ENCODE measurements around the gene FGF18.
"Not testable (repeated sequence)": the region's sequence is repeated elsewhere in the genome, so short reads cannot be mapped to it uniquely, and the experiment has no call there.

Gene FGF18, protein sequence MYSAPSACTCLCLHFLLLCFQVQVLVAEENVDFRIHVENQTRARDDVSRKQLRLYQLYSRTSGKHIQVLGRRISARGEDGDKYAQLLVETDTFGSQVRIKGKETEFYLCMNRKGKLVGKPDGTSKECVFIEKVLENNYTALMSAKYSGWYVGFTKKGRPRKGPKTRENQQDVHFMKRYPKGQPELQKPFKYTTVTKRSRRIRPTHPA

DNA sequence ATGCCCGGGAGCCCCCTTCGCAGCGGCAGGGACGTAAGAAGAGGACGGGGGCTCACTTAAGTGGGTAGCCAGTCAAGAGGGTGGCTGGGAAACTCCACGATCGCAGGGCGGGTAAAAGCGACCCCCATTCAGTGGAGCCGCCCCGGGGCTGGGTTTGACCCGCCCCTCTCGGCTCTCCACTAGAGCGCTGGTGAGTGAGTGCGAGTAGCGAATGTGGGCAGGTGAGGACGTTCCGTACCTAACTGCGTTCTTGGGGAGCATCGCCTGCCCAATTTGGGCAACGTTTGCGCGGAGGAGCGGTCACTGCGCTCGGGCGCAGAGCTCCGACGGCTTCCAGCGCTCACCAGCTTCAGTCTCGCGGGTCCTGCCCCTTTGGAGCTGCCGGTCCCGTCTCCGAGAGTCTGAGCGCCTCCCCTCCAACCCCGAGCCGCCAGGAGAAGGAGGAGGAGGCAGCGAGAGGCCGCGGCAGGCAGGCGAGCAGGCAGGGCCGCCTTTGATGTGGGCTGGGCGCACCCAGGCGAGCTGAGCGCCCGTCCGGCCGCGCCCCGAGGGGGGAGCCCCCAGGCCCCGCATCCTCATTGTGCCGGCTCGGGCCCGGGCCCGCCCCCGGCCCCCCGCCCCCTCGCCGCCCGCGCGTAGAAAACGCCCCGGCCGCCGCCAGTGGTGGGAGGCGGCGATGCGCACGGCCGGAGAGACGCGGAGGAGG is at the start of gene FGF18:
TSS of gene FGF18 (plus strand) at position 666 of the 706 bp plus-strand sequence. CDS start 553 bp downstream, outside the sequence.
- DNase-seq, result no peak

DNA sequence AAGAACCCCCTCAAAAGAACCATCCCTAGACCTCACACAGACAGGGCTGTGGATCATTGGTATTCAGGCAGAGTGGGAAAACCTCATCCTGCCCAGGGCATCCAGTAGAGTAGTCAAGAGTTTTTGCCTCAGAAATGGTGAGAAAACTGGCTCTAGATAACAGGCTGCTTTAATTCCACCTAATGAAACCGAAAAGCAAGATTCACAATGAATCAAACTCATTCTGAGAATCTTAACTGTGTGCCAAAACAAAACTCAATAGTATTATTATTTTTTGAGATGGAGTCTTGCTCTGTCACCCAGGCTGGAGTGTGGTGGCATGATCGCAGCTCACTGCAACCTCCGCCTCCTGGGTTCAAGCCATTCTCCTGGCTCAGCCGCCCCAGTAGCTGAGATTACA is 49.5 kb upstream of the FGF18 start:
- DNase-seq, result no peak

DNA sequence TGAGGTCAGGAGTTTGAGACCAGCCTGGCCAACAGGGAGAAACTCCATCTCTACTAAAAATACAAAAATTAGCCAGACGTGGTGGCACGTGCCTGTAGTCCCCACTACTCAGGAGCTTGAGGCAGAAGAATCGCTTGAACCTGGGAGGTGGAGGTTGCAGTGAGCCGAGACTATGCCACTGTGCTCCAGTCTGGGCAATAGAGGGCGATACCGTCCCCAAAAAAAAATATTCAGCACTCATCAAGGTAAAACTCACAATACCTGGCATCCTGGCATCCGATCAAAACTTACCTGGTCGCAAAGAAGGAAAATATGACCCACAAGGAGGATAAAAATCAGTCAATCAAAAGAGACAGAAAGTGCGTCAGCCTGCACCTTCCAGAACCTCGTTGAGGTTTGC is 48.6 kb upstream of the FGF18 start:
- not testable (repeated sequence) for DNase-seq

DNA sequence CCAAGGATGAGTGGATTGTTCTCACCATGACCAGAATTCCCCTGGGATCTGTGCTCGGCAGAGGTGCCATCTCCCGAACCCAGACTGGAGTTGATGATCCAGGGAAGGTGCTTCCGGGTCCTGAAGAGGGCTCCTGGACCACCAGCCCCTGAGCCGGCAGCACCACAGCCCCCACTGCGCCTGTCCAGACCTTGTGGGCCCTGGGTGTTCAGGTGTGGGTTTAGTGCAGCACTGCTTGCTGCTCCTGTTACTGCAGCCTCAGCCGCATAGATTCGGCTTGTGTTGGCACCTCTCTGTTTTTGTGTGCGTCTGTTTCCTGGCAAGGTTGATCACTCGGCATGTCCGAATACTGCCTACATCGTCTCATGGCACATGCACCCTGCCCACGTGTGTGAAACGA is 48.1 kb upstream of the FGF18 start:
- DNase-seq, result no peak

DNA sequence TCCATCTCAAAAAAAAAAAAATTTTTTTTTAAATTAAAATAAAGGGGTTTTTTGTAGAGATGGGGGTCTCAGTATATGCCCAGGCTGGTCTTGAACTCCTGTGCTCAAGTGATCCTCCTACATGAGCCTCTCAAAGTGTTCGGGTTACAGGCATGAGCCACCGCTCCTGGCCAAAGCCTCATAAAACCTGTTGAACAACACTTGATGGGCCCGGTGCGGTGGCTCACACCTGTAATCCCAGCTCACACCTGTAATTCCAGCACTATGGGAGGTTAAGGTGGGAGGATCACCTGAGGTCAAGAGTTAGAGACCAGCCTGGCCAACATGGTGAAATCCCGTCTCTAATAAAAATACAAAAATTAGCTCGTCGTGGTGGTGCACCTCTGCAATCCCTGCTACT is 39.5 kb upstream of the FGF18 start:
- no peak for DNase-seq

DNA sequence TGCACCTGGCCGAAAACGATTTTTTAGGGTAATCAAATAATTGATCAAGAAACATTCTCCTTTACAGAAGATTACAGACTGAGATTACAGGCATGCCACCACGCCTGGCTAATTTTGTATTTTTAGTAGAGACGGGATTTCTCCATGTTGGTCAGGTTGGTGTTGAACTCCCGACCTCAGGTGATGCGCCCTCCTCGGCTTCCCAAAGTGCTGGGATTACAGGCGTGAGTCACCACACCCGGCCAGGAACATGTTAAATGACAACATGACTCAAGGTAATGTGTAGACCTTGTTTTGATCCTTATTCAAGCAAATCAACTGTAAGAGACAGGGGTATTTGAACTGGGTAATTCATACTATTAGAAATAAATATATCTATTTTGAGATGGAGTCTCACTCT is 35.0 kb upstream of the FGF18 start:
- not testable (repeated sequence) for DNase-seq

DNA sequence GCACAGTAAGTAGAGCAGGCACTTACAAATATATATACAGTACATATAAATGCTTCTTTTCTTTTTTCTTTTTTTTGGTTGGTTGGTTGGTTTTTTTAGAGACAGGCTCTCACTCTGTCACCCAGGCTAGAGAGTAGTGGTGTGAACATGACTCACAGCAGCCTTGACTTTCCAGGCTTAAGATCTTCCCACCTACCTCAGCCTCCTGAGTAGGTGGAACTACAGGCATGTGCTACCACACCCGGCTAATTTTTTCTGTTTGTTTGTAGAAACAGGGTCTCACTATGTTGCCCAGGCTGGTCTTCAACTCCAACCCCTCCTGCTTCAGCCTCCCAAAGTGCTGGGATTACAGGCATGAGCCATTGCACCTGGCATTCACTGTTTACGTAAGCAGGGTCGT is 34.4 kb upstream of the FGF18 start:
- not testable (repeated sequence) for DNase-seq

DNA sequence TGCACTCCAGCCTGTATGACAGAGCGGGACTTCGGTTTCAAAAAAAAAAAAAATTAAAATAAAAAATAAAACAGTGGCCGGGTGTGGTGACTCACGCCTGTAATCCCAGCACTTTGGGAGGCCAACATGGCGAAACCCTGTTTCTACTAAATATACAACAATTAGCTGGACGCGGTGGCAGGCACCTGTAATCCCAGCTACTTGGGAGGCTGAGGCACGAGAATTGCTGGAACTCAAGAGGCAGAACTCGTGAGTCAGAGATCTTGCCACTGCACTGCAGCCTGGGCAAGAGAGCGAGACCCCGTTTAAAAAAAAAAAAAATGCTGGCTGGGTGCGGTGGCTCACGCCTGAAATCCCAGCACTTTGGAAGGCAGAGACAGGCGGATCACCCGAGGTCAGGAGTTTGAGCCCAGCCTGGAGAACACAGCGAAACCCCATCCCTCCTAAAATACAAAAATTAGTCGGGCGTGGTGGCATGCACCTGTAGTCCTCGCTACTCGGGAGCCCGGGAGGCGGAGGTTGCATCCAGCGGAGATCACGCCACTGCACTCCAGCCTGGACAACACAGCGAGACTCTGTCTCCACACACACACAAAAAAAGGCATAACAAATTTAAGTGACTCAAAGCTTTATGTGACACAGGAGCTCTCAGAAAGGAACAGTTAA is 33.3 kb upstream of the FGF18 start:
- no peak for DNase-seq

DNA sequence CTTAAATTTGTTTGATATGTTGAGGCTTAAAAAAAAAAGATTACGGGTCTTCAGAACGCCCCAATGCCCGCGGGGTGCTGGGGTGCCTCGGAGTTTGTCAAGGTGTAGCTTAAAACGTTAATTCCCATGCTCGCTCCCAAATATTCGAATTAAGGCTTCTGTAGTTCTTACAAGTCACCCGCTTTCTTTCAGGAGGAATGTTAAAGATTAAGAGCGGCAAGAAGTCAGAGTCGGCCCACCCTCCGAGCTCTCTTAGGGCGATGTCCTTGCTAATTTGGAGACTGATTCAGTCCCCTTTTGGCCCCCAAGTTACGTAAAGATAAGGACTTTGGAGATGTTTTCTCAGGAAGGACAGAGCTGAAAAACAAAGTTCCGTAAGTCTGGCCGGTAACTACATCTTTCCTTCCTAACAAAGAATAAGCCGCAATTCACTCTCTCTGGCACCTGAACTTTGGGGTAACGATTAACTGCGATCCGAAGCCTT is 32.5 kb upstream of the FGF18 start:
- DNase-seq, result no peak

DNA sequence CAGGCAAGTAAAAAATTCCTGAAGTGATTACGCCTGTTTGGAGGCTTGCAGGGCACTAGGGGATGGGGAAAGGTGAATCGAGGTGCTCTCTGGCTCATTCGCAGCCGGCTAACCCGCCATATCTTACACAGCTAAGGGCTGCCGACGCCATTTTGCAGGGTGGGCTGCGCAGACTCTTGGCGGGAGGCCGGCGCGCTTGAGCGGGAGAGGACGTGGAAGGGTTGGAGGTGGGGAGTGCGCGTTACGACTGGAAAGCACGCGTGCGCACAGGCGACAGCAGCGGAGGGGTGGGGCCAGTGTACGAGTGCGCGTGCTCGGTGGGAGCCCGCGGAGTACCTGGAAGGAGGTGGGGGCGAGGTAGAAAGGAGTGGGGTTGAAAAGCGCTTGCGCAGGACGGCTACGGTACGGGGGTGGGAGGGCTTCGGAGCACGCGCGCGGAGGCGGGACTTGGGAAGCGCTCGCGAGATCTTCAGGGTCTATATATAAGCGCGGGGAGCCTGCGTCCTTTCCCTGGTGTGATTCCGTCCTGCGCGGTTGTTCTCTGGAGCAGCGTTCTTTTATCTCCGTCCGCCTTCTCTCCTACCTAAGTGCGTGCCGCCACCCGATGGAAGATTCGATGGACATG is 32.0 kb upstream of the FGF18 start, which contains the start of gene NPM1:
TSS of gene NPM1 (plus strand) at position 505 of the 625 bp plus-strand sequence. CDS start at position 605, 100 bp downstream.
- DNase-seq, result peak; percentile 97

DNA sequence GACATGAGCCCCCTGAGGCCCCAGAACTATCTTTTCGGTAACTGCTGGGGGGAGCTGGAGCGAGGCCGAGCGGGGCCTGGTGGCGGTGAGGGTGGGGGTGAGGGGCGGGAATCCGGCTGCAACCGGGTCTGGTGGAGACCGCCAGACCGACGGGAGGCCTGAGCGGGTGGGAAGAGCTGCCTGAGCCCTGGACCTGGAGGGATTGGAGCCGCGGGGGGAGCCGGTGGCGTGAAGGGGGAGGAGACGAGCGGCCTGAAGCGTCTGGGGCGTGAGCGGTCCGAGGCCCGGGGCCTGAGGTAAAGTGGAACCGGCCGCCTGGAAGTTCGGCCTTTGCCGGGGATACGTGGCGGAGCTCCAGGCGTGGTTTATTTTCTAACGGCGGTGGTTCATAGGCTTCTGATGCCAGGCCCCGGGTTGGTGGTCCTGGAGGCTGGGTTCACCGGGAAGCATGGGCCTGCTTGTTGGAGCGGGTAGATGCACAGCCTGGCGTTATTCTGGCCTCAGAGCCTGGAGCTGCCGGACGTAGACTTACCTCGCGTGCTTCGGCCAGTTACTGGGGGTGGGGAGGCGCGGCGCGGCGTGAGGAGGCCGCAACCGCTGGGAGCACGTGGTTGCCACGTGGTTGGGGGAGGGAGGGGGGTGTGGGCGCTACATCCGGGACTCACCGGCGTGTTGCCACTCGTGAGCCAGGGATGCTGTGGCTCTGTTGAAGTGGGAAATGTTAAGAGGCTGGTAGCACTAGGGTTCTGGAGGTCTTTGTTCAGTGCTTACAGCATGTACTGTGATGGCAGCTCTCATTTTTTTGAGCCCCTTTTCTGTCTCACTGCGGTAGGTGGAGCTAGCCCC is 31.3 kb upstream of the FGF18 start:
- no peak for DNase-seq

DNA sequence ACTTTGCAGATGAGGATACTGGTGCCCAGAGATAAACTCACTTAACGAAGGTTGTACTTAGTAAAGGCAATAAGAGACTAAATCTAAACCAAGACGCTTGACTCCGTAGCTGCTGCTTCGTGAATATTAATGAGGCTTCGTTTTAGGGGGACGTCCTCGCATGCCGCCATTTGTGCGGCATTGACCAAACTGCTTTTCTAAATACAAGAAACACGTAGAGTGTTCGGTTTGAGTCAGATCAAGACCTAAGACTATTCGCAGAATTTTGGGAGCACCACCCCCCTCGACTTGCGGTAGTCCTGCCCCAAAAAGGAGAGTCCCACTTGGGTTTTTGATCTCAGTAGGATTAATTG is 30.7 kb upstream of the FGF18 start:
- DNase-seq, result no peak

DNA sequence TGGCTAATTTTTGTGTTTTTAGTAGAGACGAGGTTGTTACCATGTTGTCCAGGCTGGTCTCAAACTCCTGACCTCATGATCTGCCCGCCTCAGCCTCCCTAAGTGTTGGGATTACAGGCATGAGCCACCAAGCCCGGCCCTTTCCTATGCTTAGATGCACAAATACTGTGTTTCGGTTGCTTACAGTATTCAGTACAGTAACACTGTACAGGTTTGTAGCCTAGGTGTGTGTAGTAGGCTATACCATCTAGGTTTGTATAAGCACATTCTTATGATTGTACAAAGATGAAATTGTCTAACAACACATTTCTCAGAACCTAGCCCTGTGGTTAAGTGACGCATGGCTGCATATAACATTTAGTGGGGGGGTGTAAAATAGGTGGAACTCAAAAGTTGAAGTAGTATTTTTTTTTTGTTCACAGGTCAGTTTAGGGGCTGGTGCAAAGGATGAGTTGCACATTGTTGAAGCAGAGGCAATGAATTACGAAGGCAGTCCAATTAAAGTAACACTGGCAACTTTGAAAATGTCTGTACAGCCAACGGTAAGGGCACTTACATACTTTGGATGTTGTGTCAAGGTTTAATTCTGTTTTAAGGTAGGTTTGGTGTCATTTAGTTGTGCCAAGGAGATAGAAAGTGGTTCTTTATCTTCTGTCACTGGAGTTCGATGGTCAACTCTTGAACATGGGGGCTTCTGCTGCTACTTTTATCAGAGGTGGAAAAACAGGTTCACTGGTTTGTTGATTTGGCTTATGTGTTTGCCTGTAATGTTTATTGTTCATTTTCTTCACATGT is 28.4 kb upstream of the FGF18 start:
- no peak for DNase-seq

DNA sequence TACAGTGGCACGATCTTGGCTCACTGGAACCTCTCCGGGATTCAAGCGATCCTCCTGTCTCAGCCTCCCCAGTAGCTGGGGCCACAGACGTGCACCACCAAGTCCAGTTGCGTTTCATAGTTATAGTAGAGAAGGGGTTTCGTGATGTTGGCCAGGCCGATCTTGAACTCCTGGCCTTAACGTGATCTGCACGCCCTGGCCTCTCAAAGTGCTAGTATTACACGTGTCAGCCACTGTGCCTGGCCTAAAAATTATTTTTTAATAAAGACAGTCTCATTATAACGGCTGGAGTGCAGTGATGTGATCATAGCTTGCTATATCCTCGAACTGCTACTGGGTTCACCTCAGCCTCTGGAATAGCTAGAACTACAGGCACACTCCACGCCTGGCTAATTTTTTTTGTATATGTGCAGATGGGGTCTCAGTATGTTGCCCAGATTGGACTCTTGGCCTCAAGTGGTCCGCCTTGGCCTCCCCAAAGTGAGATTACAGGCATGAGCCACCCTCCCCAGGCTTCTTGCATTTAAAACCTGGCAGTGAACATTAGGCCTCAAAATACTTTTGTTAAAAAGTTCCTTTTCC is 27.4 kb upstream of the FGF18 start:
- DNase-seq, result no peak

DNA sequence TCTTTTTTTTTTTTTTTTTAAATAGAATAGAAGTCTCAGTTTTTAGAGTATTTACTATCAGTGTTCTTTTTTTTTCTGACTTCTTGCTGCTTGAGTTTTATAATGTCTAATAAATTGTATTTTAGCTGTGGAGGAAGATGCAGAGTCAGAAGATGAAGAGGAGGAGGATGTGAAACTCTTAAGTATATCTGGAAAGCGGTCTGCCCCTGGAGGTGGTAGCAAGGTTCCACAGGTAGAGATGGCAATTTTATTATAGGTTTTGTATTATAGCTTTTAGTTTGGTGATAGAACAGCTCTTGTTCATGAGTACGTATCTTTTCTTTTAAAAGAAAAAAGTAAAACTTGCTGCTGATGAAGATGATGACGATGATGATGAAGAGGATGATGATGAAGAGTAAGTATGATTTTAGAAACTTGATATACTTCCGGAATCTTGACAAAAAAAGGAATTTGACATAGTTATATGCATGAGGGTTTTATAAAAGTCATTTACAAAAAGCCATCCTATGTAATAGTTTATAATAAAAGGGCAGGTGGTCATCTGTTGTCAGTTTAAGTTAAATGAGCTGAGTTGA is 26.8 kb upstream of the FGF18 start:
- DNase-seq, result no peak

DNA sequence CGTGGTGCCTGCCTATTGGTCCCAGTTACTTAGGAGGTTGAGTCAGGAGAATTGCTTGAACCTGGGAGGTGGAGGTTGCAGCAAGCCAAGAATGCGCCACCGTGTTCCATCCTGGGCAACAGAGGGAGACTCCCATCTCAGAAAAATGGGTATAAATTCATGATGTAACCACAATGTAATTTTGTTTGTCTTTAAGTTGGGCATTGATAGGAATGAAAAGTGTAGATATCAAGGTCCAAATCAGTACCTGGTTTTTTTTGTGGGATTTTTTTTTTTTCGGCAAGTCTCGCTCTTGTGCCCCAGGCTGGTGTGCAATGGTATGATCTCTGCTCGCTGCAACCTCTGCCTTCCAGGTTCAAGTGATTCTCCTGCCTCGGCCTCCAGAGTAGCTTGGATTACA is 24.4 kb upstream of the FGF18 start:
- DNase-seq, result no peak

DNA sequence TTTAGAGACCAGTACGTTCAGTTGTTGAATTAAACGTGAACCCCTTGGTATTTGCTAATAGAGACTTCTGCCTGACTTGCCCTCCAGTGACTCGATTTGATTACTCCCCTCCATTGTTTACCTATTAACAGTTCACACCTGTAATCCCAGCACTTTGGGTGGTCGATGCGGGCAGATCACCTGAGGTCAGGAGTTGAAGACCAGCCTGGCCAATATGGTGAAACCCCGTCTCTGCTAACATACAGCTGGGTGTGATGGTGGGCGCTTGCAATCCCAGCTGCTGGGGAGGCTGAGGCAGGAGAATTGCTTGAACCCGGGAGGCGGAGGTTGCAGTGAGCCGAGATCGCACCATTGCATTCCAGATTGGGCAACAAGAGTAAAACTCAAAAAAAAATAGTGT is 22.9 kb upstream of the FGF18 start:
- DNase-seq, result not testable (repeated sequence)

DNA sequence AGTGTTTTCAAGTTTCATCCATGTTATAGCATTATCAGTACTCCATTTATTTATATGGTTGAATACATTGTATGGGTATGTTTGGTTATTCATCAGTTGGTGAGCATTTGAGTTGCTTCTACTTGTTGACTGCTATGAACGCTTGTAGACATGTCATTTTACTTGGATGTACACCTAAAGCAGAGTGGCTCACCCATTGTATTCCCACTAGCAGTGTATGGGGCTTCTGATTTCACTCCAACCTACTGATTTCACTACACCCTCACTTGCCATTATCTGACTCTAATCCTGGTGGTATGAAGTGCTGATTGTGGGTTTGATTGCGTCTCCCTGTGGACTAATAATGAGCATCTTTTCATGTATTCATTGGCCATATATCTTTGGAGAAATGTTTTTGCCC is 22.3 kb upstream of the FGF18 start:
- DNase-seq, result no peak

DNA sequence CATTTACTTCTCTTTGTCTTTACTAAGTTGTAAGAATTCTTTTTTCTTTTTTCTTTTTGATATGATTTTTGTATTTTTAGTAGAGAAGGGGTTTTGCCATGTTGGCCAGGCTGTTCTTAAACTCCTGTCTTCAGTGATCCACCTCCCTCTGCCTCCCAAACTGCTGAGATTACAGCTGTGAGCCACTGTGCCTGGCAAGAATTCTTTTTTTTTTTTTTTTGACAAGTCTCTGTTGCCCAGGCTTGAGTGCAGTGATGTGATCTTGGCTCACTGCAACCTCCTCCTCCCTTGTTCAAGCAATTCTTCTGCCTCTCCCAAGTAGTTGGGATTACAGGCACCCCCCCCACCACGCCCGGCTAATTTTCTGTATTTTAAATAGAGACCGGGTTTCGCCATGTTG is 21.8 kb upstream of the FGF18 start:
- no peak for DNase-seq

DNA sequence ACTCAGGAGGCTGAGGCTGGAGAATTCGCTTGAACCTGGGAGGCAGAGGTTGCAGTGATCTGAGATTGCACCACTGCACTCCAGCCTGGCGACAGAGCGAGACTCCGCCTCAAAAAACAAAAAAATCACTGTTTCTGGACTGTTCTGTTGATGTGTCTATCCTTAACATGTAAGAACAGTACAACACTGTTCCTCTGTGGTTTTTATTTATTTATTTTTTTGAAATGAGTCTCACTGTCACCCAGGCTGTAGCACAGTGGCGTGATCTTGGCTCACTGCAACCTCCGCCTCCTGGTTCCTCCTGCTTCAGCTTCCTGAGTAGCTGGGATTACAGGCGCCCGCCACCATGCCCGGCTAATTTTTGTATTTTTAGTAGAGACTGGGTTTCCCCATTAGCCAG is 20.8 kb upstream of the FGF18 start:
- not testable (repeated sequence) for DNase-seq

DNA sequence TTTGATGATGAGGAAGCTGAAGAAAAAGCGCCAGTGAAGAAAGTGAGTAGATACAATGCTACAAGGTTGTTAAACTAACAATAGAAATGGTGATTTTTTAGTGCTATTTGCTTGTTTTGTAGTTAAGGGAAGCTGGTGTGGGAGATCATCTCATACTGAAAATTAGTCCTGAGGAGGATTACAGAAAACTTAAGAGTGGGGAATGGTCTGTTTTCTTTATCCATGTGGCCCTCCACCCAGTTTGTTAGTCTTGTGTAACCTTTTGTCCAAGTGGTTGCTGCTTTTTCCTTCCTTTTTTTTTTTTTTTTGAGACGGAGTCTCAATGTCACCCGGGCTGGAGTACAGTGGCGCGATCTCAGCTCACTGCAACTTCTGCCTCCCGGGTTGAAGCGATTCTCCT is 19.3 kb upstream of the FGF18 start:
- DNase-seq, result no peak
